ENCODE measurements around the gene ITGB1BP1. TPM values are rescaled to one million over a fixed set of nuclear protein-coding genes. Genes with fewer than 3 reads are reported as not detected.

Gene ITGB1BP1
- total and polyA plus RNA-seq, 2 of the 13 experiments (the other 11 are each of a cell fraction or from before 2014, with no cell fraction given): 106 to 108 TPM

DNA sequence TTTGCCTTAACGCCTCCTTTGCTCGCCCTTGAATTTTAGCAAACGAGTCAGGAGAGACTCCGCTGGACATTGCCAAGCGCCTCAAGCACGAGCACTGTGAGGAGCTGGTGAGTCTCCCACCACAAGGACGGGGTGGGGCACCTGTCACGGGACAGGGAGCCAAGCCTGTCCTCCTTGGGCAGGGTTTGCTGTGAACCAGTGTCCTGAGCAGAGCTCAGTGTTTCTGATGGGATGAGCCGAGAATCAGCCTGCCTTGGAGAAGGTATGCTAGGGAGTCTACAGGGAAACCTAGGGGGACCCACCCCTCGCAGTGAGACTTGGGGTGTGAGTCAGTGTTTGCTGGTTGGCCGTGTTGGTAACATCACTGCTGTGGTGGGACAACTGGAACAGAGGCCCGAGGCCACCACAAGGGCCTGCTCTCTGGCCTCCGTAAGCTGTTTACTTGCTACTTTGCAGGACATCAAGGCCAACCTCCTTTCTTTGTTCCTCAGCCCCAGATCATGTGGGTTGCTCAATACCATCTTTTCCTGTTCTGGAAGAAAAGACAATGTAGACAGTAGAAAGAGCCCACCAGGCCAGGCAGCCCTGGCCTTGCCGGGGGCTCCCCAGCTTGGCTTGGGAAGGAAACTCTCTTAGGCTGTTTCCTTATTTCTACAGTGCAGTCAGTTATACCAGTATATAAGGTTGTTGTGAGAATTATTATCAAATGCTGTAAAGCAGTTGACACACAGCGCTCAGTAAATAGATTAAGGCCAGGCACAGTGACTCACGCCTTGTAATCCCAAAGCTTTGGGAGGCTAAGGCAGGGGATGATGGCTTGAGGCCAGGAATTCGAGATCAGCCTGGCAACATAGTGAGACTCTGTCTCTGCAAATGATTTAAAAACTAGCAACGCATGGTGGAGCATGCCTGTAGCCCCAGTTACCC, 42.4 kb downstream of the ITGB1BP1 start (continued):
- no peak for TF ChIP-seq MAZ (IDR thresholded peaks at IDR 0.05; ENCODE audit: borderline replicate concordance, low read depth, low read length)
- 0 out of 2 replicates have a peak, but pooled peaks have one; percentile 22 for TF ChIP-seq MAZ (CRISPR knock-in tag; IDR thresholded peaks at IDR 0.05; ENCODE audit: low read depth)
- TF ChIP-seq IKZF1 (IDR thresholded peaks at IDR 0.05): no peak
- TF ChIP-seq SIX4 (CRISPR knock-in tag; IDR thresholded peaks at IDR 0.05): no peak
- TF ChIP-seq MLLT10 (CRISPR knock-in tag; IDR thresholded peaks at IDR 0.05): no peak
- peak; percentile 44 for TF ChIP-seq NR2F6 (IDR thresholded peaks at IDR 0.05)
- 0 out of 2 replicates have a peak, but pooled peaks have one; percentile 38 for TF ChIP-seq NR2F6 (CRISPR knock-in tag; IDR thresholded peaks at IDR 0.05)
- TF ChIP-seq, protein P1, sequence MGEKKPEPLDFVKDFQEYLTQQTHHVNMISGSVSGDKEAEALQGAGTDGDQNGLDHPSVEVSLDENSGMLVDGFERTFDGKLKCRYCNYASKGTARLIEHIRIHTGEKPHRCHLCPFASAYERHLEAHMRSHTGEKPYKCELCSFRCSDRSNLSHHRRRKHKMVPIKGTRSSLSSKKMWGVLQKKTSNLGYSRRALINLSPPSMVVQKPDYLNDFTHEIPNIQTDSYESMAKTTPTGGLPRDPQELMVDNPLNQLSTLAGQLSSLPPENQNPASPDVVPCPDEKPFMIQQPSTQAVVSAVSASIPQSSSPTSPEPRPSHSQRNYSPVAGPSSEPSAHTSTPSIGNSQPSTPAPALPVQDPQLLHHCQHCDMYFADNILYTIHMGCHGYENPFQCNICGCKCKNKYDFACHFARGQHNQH (CRISPR knock-in tag; IDR thresholded peaks at IDR 0.05): peak; percentile 66; the same call in 1 of the 2 replicates
- TF ChIP-seq HMG20A (CRISPR knock-in tag; IDR thresholded peaks at IDR 0.05; ENCODE audit: borderline replicate concordance): peak; percentile 76
- TF ChIP-seq CCDC6 (CRISPR knock-in tag; IDR thresholded peaks at IDR 0.05): 0 out of 2 replicates have a peak, but pooled peaks have one; percentile 49
- no peak for TF ChIP-seq TGIF2 (CRISPR knock-in tag; IDR thresholded peaks at IDR 0.05)
- no peak for TF ChIP-seq ZNF484 (CRISPR knock-in tag; IDR thresholded peaks at IDR 0.05; ENCODE audit: borderline replicate concordance, low read depth)
- no peak for TF ChIP-seq ZNF543 (CRISPR knock-in tag; IDR thresholded peaks at IDR 0.05)
- peak; percentile 81 for TF ChIP-seq ASH2L (IDR thresholded peaks at IDR 0.05; ENCODE audit: insufficient read length, low read depth, low read length)
- no peak for TF ChIP-seq MTF2 (CRISPR knock-in tag; IDR thresholded peaks at IDR 0.05; ENCODE audit: borderline replicate concordance)
- no peak for TF ChIP-seq ZKSCAN8 (CRISPR knock-in tag; IDR thresholded peaks at IDR 0.05; ENCODE audit: borderline replicate concordance)
- TF ChIP-seq TCF7 (IDR thresholded peaks at IDR 0.05; ENCODE audit: low read depth): peak; percentile 85
- TF ChIP-seq, protein P2, sequence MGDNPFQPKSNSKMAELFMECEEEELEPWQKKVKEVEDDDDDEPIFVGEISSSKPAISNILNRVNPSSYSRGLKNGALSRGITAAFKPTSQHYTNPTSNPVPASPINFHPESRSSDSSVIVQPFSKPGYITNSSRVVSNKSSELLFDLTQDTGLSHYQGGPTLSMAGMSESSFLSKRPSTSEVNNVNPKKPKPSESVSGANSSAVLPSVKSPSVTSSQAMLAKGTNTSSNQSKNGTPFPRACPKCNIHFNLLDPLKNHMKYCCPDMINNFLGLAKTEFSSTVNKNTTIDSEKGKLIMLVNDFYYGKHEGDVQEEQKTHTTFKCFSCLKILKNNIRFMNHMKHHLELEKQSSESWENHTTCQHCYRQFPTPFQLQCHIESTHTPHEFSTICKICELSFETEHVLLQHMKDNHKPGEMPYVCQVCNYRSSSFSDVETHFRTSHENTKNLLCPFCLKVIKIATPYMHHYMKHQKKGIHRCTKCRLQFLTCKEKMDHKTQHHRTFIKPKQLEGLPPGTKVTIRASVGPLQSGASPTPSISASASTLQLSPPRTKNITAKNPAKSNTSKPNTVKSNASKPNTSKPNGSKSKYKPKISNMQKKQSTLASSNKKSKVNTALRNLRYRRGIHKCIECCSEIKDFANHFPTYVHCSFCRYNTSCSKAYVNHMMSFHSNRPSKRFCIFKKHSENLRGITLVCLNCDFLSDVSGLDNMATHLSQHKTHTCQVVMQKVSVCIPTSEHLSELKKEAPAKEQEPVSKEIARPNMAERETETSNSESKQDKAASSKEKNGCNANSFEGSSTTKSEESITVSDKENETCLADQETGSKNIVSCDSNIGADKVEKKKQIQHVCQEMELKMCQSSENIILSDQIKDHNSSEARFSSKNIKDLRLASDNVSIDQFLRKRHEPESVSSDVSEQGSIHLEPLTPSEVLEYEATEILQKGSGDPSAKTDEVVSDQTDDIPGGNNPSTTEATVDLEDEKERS (CRISPR knock-in tag; IDR thresholded peaks at IDR 0.05): 0 out of 2 replicates have a peak, but pooled peaks have one; percentile 31
- TF ChIP-seq SP4 (CRISPR knock-in tag; IDR thresholded peaks at IDR 0.05): 0 out of 2 replicates have a peak, but pooled peaks have one; percentile 20
- TF ChIP-seq TP53 (CRISPR knock-in tag; conservative IDR thresholded peaks at IDR 0.05): 0 out of 2 replicates have a peak, but pooled peaks have one; percentile 63
- no peak for TF ChIP-seq ZNF382 (CRISPR knock-in tag; IDR thresholded peaks at IDR 0.05; ENCODE audit: borderline replicate concordance)
- no peak for TF ChIP-seq ZNF235 (CRISPR knock-in tag; IDR thresholded peaks at IDR 0.05; ENCODE audit: borderline replicate concordance)
- no peak for TF ChIP-seq ZNF7 (CRISPR knock-in tag; IDR thresholded peaks at IDR 0.05)
- no peak for TF ChIP-seq ZNF746 (CRISPR knock-in tag; IDR thresholded peaks at IDR 0.05)
- TF ChIP-seq ZNF207 (IDR thresholded peaks at IDR 0.05; ENCODE audit: borderline replicate concordance): no peak
- TF ChIP-seq, protein P3, sequence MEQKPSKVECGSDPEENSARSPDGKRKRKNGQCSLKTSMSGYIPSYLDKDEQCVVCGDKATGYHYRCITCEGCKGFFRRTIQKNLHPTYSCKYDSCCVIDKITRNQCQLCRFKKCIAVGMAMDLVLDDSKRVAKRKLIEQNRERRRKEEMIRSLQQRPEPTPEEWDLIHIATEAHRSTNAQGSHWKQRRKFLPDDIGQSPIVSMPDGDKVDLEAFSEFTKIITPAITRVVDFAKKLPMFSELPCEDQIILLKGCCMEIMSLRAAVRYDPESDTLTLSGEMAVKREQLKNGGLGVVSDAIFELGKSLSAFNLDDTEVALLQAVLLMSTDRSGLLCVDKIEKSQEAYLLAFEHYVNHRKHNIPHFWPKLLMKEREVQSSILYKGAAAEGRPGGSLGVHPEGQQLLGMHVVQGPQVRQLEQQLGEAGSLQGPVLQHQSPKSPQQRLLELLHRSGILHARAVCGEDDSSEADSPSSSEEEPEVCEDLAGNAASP (CRISPR knock-in tag; IDR thresholded peaks at IDR 0.05; ENCODE audit: borderline replicate concordance): peak; percentile 36; the same call in 1 of the 2 replicates

All from HepG2 (cell line).